SK-N-SH (cell line): Measurements from ENCODE around the gene DNMT3A. TPM values are rescaled to one million over a fixed set of nuclear protein-coding genes. Genes with fewer than 3 reads are reported as not detected.

Experiments used
- CTCF ChIA-PET: fragments of 300-600, 350-600 bp; formaldehyde crosslinking; extraction: SDS; loops from one replicate; lab custom pipeline; 2021; lab: Yijun Ruan, JAX
- POLR2A ChIA-PET: fragments of 350-600 bp; sonication (Branson Sonifier 250); formaldehyde crosslinking; extraction: SDS; loops from one replicate; lab custom pipeline; 2020; ENCODE audit warnings: antibody characterized with exemption, inconsistent platforms; lab: Yijun Ruan, JAX
- DNase-seq: peaks from one replicate; pipeline ENCODE4 v3.0.0; 2012
- H2AFZ ChIP-seq: fragments of 200-600 bp; sonication (generic); 2 replicates; pipeline ENCODE4 v1.8.1; 2016; ENCODE audit warnings: antibody characterized with exemption, mild to moderate bottlenecking, low read depth
- H3F3A ChIP-seq: fragments of 200-600 bp; sonication (generic); replicated peaks from 2 replicates; pipeline ENCODE3; 2016; ENCODE audit warnings: antibody characterized with exemption, mild to moderate bottlenecking; ENCODE audit not compliant: insufficient read depth
- H3K27ac ChIP-seq, 2 experiments: fragments of 200-500 bp in 1 of 2; fragments of 200-600 bp in 1 of 2; sonication (Bioruptor generic) in 1 of 2; sonication (generic), shearing (Covaris generic) in 1 of 2; 2 replicates each; pipeline versions ENCODE4 v1.5.1 to v1.6.1; 2014 to 2016; ENCODE audit warnings: low read depth in 2 of 2, inconsistent platforms in 1 of 2, low read length in 1 of 2, mild to moderate bottlenecking in 1 of 2, mixed read lengths in 1 of 2
- H3K27me3 ChIP-seq: fragments of 200-600 bp; sonication (generic), shearing (Covaris generic); 2 replicates; pipeline ENCODE4 v1.6.1; 2016; ENCODE audit warnings: mixed run types; ENCODE audit not compliant: insufficient read depth
- H3K36me3 ChIP-seq, 2 experiments: fragments of 200-500 bp in 1 of 2; fragments of 200-600 bp in 1 of 2; sonication (Bioruptor generic) in 1 of 2; sonication (generic) in 1 of 2; replicated peaks in 1 of 2; 2 replicates each; pipeline versions ENCODE3 to v1.5.1; 2014 to 2016; ENCODE audit warnings: low read length in 1 of 2, mild to moderate bottlenecking in 1 of 2; ENCODE audit not compliant: insufficient read depth in 2 of 2, control insufficient read depth in 1 of 2
- H3K4me1 ChIP-seq, 2 experiments: fragments of 200-500 bp in 1 of 2; fragments of 200-600 bp in 1 of 2; sonication (Bioruptor generic) in 1 of 2; sonication (generic), shearing (Covaris generic) in 1 of 2; 2 replicates each; pipeline versions ENCODE4 v1.5.1 to v1.6.1; 2014 to 2016; ENCODE audit warnings: low read depth in 1 of 2, low read length in 1 of 2, mixed run types in 1 of 2; ENCODE audit not compliant: insufficient read depth in 2 of 2, control insufficient read depth in 1 of 2
- H3K4me2 ChIP-seq: fragments of 200-600 bp; sonication (generic), shearing (Covaris generic); 2 replicates; pipeline ENCODE4 v1.6.1; 2017; ENCODE audit warnings: mixed run types
- H3K4me3 ChIP-seq, 2 experiments: fragments of 200-500 bp in 1 of 2; fragments of 200-600 bp in 1 of 2; sonication (Bioruptor generic) in 1 of 2; sonication (generic), shearing (Covaris generic) in 1 of 2; 2 replicates each; pipeline versions ENCODE4 v1.5.1 to v1.8.1; 2014 to 2016; ENCODE audit warnings: low read depth in 2 of 2, inconsistent platforms in 1 of 2, low read length in 1 of 2, mild to moderate bottlenecking in 1 of 2, mixed read lengths in 1 of 2, moderate library complexity in 1 of 2
- H3K79me2 ChIP-seq: fragments of 200-600 bp; sonication (generic); 2 replicates; pipeline ENCODE4 v1.8.1; 2017; ENCODE audit warnings: mild to moderate bottlenecking; ENCODE audit not compliant: insufficient read depth
- H3K9ac ChIP-seq: fragments of 200-600 bp; sonication (generic); 2 replicates; pipeline ENCODE4 v1.6.1; 2017; ENCODE audit warnings: mixed run types
- H3K9me2 ChIP-seq: fragments of 200-600 bp; sonication (generic); 2 replicates; pipeline ENCODE4 v1.6.1; 2017; ENCODE audit warnings: mixed run types
- H3K9me3 ChIP-seq: fragments of 200-600 bp; sonication (generic); 2 replicates; pipeline ENCODE4 v1.6.1; 2017; ENCODE audit warnings: mixed run types, mild to moderate bottlenecking, moderate library complexity
- H4K20me1 ChIP-seq: fragments of 200-600 bp; sonication (generic); 2 replicates; pipeline ENCODE4 v1.6.1; 2017; ENCODE audit warnings: mild to moderate bottlenecking, mixed run types; ENCODE audit not compliant: insufficient read depth
- CTCF ChIP-seq: fragments of 200-600 bp; sonication (generic); IDR thresholded peaks from 2 replicates; pipeline ENCODE4 v1.6.1; 2017; ENCODE audit warnings: antibody characterized with exemption, mild to moderate bottlenecking, moderate library complexity
- FOXJ3 ChIP-seq: sonication (generic); formaldehyde crosslinking; IDR thresholded peaks from 2 replicates; pipeline ENCODE4 v1.5.1; 2020; ENCODE audit warnings: mild to moderate bottlenecking, missing genetic modification reagents
- IRF3 ChIP-seq: fragments of 150-350 bp; IDR thresholded peaks from 2 replicates; pipeline ENCODE4 v1.6.1; 2016; ENCODE audit warnings: mild to moderate bottlenecking, low read depth, low read length
- JUND ChIP-seq: IDR thresholded peaks from 2 replicates; pipeline ENCODE4 v1.4.0; 2012
- MAX ChIP-seq: IDR thresholded peaks from 2 replicates; pipeline ENCODE4 v1.4.0; 2012; ENCODE audit warnings: low read depth
- MXI1 ChIP-seq: IDR thresholded peaks from 2 replicates; pipeline ENCODE4 v1.6.1; 2012; ENCODE audit warnings: mild to moderate bottlenecking, low read depth, low read length, improper control_type of control experiment
- NFIC ChIP-seq: IDR thresholded peaks from 2 replicates; pipeline ENCODE4 v1.4.0; 2012; ENCODE audit warnings: borderline replicate concordance
- POLR2AphosphoS5 ChIP-seq: IDR thresholded peaks from 2 replicates; pipeline ENCODE4 v1.6.1; 2012; ENCODE audit warnings: low read depth, low read length
- RCOR1 ChIP-seq: fragments of 150-350 bp; IDR thresholded peaks from 2 replicates; pipeline ENCODE4 v1.6.1; 2017; ENCODE audit warnings: antibody characterized with exemption, low read length
- TAF1 ChIP-seq: IDR thresholded peaks from 2 replicates; pipeline ENCODE4 v1.6.1; 2012; ENCODE audit warnings: low read depth, mild to moderate bottlenecking, low read length, moderate library complexity, borderline replicate concordance
- TCF12 ChIP-seq: IDR thresholded peaks from 2 replicates; pipeline ENCODE4 v1.4.0; 2012
- USF1 ChIP-seq: IDR thresholded peaks from 2 replicates; pipeline ENCODE4 v1.4.0; 2012; ENCODE audit warnings: low read depth, borderline replicate concordance
- USF2 ChIP-seq: fragments of 150-350 bp; IDR thresholded peaks from 2 replicates; pipeline ENCODE4 v1.6.1; 2017; ENCODE audit warnings: antibody characterized with exemption, low read length, low read depth, borderline replicate concordance
- YY1 ChIP-seq: IDR thresholded peaks from 2 replicates; pipeline ENCODE4 v1.4.0; 2012; ENCODE audit warnings: low read depth, mild to moderate bottlenecking
- ZBTB33 ChIP-seq: IDR thresholded peaks from 2 replicates; pipeline ENCODE4 v1.4.0; 2012; ENCODE audit warnings: low read depth, borderline replicate concordance
- WGBS: methylation state at CpG from one replicate; pipeline ENCODE4 v1.1.6; 2017; ENCODE audit warnings: low lambda C conversion rate; 5-methylcytosine and 5-hydroxymethylcytosine counted together
- polyA plus RNA-seq, 3 experiments: library from polyadenylated mRNA; depleted of rRNA; stranded (reverse); fragments of >200 nt; gene quantifications; 2 replicates each; pipeline ENCODE4 v1.2.3, GENCODE V29; 2012

Gene DNMT3A
- polyA plus RNA-seq, 1 of the 3 experiments (the other 2 are of a cell fraction): 5.6 TPM

GRCh38 chr2:25204190-25204838, 137.4 kb downstream of the DNMT3A start:
- Histone ChIP-seq H3K36me3 (no peaks in the 10 kb centered on the region), H3K79me2 (no peaks in the 10 kb centered on the region), H4K20me1 (no peaks in the 10 kb centered on the region), H3K4me2 (no peak overlapping the region), H3K27me3 (no peaks in the 10 kb centered on the region), H3K4me3 (no peak overlapping the region), H3K4me1 (no peaks in the 10 kb centered on the region), H3K9me2 (no peaks in the 10 kb centered on the region), H2AFZ (no peak overlapping the region), H3F3A (no peaks in the 10 kb centered on the region), H3K9me3 (no peaks in the 10 kb centered on the region), H3K9ac (no peak overlapping the region), H3K27ac (no peak overlapping the region)
- DNase-seq: no peak
- POLR2A ChIA-PET: no interaction called here
- CTCF ChIA-PET: interaction anchor here (2.3 kb wide), 2 partner anchors 8 to 24 kb away, joined by 8 to 18 read pairs; no protein-coding TSS in a partner anchor
- WGBS: 83% methylated on average over 33 of the region's 59 CpGs
- TF ChIP-seq RCOR1: no peak
- no peak for TF ChIP-seq TAF1
- TF ChIP-seq POLR2AphosphoS5: no peak
- TF ChIP-seq ZBTB33: no peak
- no peak for TF ChIP-seq FOXJ3 (CRISPR knock-in tag)
- no peak for TF ChIP-seq JUND
- TF ChIP-seq USF1: no peak
- no peak for TF ChIP-seq YY1
- TF ChIP-seq USF2: no peak
- no peak for TF ChIP-seq MXI1
- TF ChIP-seq CTCF: no peak
- no peak for TF ChIP-seq TCF12
- no peak for TF ChIP-seq MAX
- no peak for TF ChIP-seq IRF3
- TF ChIP-seq NFIC: no peak
